Prostate gland (tissue), 2 donors: ENCODE measurements around the gene ATXN10.

Experiments
- CTCF ChIP-seq, 4 experiments: fragments of 200-600 bp in 2 of 4; fragments of 450-650 bp in 2 of 4; sonication (generic) in 2 of 4; IDR thresholded peaks; 1 replicate in 3 of 4; 2 replicates in 1 of 4; pipeline ENCODE4 v1.5.1; 2016 to 2019; ENCODE audit warnings: antibody characterized with exemption in 4 of 4, mild to moderate bottlenecking in 2 of 4, moderate library complexity in 2 of 4
- POLR2A ChIP-seq: fragments of 450-650 bp; IDR thresholded peaks from one replicate; pipeline ENCODE4 v1.6.1; 2016; ENCODE audit warnings: antibody characterized with exemption, mild to moderate bottlenecking
- POLR2AphosphoS5 ChIP-seq: sonication (generic); formaldehyde crosslinking; IDR thresholded peaks from one replicate; pipeline ENCODE4 v1.6.1; 2017; ENCODE audit warnings: antibody characterized with exemption

- no peak for TF ChIP-seq CTCF (IDR thresholded peaks at IDR 0.05)
- no peak for TF ChIP-seq POLR2A
- TF ChIP-seq POLR2AphosphoS5, result no peak
These were observed 38.8 kb downstream of the ATXN10 start for GRCh38 chr22:45710469-45710868.
